HS-27A (cell line): Measurements from ENCODE around the gene SMIM45.
"Not testable (repeated sequence)": the region's sequence is repeated elsewhere in the genome, so short reads cannot be mapped to it uniquely, and the experiment has no call there.

Source experiments
- DNase-seq: peaks from one replicate; pipeline ENCODE4 v3.0.0-alpha.2; 2012; ENCODE audit warnings: low read depth, missing footprints

The SMIM45 gene

DNA sequence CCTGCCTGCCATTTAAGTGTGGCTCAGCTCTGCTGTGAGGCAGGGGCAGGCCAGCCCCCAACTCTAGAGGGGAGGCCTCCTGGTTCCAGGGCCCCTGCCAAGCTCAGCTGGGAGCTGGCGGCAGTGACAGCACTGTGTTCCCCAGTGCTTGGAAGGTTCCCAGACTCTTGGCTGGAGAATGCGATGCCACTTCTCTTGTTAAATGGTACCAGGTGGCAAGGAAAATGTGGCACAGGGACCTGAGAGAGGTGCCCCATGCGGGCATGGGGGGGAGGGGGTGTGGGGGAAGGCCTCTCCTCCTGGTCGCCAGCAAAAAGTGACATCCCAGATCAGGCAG is 17.0 kb upstream of the SMIM45 start:
- no peak for DNase-seq

GRCh38 chr22:41935509-41935908 is 16.4 kb upstream of the SMIM45 start:
- DNase-seq: no peak

GRCh38 chr22:41936894-41937169 is 15.1 kb upstream of the SMIM45 start:
- DNase-seq: no peak

DNA sequence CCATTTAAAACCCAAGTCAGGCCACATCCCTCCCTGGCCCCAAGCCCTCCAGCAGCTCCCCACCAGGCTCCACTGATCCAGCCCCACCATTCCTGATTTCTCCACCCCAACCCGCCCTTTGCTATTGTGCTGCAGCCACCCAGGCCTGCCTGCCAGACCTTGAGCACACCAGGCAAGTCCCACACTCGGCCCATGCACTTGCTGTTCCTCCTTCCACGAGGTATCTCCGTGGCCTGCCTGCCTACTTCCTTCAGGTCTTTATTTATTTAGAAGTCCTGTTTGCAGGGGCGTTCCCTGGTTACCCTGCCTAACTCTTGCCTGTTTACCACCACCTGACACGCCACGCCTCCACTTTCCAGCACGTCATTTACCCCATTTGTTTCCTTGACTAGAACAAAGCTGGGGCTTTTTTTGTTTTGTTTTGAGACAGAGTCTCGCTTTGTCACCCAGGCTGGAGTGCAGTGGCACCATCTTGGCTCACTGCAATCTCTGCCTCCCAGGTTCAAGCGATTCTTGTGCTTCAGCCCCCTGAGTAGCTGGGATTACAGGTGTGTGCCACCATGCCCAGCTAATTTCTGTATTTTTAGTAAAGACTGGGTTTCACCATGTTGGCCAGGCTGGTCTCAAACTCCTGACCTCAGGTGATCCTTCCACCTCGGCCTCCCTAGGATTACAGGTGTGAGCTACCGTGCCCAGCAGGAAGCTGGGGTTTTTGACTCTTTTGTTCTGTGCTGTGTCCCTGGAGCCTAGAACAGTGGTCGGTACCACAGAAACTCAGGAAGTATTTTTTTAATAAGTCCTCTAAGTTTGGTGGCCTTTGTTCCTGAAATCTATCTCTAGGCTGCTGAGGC is 11.7 kb upstream of the SMIM45 start:
- no peak for DNase-seq

- DNase-seq: no peak
Measured at GRCh38 chr22:41940832-41941765, 10.9 kb upstream of the SMIM45 start.

DNA sequence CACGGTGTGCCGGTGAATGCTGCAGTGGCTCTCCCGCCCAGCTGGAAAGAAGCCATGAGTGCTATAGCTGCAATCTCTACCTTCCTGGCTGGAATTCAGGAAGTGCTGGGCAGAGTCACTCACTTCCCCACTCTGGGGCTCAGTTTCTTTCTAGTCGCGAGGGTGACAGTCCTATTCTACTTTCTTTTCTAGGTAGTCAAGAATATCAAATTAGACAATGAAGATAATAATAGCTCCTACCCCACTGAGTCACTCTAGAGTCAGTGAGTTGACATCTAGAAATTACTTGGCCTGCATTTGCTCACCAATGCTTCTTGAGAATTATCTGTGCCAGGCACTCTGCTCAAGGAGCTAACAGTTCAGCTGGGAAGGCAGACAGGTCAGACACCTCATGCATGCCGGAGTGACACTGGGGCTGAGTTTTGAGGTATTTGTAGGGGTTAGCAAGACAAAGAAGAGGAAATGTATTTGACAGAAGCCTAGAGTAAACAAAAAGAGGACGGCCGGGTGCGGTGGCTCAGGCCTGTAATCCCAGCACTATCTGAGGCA is 8.2 kb upstream of the SMIM45 start:
- no peak for DNase-seq

DNA sequence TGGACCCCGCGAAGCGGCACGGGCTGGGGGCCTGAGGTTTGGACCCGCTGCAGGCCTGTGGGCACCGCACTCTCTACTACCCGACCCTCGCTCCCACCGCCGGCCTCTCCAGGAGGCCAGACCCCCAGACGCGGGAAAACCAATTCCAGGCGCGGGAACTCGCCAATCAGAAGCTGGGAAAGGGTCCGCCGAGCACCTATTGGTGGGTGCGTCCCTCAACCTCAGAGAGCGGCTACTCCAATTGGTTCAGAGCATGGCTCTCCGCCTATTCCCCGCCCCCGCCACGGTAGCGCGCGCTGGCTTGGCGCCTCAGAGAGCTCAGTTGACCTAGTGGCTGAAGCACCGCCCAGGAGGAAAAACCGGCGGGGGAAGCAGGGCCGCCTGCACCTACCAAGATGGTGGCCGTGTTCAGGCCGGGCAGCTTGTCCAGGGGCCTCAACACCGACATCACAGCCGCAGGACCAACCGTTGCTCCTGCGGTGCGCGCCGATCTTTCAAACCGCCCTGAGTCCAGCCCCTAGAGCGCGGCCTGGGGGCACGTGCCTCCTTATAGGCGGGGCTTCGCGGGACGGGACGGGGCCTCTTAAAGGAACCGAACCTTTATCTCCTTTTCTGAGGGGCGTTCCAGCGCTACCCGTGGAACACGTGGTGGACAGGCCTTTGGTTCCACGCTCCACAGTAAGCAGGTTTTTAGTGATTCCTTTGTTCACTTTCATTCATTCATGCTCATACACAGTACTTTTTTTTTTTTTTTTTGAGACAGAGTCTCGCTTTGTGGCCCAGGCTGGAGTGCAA is 5.1 kb upstream of the SMIM45 start, which contains the start of gene CENPM:
Gene CENPM (minus strand): TSS at position 524 of the 795 bp plus-strand sequence. CDS start 76 bp downstream, at position 448.
- peak; percentile 88 for DNase-seq

DNA sequence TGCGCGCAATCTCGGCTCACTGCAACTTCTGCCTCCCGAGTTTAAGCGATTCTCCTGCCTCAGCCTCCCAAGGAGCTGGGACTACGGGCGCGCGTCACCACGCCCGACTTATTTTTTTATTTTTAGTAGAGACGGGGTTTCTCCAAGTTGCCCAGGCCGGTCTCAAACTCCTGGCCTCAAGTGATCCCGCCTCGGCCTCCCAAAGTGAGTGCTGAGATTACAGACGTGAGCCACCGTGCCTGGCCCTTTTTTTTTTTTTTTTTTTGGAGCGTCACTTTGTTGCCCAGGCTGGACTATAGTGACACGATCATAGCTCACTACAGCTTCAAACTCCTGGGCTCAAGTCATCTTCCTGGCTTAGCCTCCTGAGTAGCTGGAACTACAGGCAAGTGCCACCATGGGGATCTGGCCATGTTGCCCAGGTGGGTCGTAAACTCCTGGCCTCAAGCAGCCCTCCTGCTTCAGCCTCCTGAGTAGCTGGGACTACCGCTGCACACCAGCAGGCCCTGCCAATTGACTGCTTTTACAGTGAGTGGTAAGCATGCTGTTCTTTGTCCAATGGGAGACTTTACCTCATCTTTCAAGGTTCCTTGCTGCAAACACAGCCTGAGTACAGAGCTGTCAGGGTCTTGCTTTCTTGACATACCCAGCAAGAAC is 4.4 kb upstream of the SMIM45 start:
- no peak for DNase-seq

DNA sequence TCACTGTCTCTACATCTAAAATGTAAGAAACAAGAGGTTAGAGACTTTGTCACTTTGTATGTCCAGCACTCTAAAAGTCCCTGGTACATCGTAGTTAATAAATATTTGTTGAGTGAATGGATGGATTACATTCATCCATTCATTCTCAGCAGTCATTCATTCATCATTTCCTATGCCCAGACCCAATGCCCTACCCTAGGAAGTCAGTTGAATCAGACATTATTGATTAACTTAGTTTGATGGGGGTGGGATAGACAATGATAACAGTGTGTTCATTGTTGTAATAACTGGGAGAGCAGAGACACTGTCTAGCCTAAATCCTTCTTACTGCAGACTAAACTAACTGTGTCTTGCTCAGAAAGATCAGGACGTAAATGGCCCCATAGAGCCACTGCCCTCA is 3.8 kb upstream of the SMIM45 start:
- no peak for DNase-seq

- DNase-seq: not testable (repeated sequence)
Measured at GRCh38 chr22:41948928-41949296, 3.0 kb upstream of the SMIM45 start.

- no peak for DNase-seq
Measured at GRCh38 chr22:41949297-41949965, 2.5 kb upstream of the SMIM45 start.

GRCh38 chr22:41952713-41953112 is 763 bp downstream of the SMIM45 start:
- DNase-seq: no peak

- DNase-seq: no peak
Measured at GRCh38 chr22:41957941-41958556, 6.1 kb downstream of the SMIM45 start.

DNA sequence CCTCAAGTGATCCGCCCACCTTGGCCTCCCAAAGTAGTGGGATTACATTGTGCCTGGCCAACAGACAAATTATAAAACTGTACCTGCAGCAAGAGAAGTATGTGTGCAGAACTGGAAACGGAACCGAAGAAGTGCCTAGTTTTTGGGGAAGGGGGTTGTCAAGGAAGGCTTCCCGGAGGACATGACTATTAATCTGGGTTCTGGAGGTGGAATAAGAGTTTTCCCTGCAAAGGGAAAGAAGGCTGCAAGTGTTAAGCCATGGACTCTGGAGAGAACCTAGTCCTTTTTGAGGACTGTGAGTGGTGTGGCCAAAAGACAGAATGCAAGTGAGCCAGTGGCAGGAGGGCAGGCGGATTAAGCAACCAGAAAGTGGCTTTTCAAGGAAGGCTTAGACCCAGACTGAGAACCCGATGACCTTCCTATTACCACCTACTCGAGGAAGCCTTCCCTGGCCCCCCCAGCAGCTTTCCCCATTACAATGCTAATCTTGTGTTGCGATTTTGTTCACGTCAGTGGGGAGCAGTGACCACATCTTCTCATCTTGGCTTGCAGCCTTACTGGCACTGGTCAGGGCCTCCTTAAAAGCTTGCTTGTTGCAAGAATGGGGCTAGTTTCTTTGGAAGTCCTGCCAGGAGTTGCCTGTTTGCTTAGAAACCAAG is 11.6 kb downstream of the SMIM45 start:
- DNase-seq: no peak

GRCh38 chr22:41964112-41964491 is 12.2 kb downstream of the SMIM45 start:
- no peak for DNase-seq

GRCh38 chr22:41966225-41966606 is 14.3 kb downstream of the SMIM45 start:
- DNase-seq: no peak

DNA sequence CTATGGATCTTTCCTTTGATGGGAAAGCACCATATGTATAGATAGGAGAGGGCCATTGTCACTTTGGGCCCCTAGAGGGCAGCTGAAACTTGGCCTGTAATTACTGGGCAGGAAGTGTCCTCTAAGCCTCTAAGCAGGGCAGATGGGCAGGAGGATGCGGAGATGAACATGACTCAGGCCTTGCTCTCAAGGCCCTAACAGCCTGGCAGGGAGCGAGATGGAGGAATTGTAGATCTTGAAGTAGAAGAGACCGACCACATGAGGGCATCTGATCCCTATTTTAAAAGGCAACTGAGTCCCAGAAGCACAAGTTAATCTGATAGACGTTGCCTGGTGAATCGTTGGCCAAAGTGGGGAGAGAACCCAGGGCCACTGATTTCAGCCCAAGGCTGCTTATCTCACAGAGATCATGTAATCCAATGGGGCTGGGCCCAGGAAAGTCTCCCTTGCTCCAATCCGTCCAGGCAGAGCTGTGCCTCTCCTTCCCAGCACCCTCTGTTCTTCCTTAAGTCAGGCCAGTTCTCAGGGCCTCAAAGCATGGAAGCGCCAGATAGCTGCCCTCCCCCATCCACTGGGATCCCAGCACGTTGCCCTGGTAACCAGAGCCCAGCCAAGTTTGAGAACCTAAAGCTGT is 14.8 kb downstream of the SMIM45 start:
- peak; percentile 39 for DNase-seq

GRCh38 chr22:41968601-41969000 is 16.7 kb downstream of the SMIM45 start:
- DNase-seq: no peak

DNA sequence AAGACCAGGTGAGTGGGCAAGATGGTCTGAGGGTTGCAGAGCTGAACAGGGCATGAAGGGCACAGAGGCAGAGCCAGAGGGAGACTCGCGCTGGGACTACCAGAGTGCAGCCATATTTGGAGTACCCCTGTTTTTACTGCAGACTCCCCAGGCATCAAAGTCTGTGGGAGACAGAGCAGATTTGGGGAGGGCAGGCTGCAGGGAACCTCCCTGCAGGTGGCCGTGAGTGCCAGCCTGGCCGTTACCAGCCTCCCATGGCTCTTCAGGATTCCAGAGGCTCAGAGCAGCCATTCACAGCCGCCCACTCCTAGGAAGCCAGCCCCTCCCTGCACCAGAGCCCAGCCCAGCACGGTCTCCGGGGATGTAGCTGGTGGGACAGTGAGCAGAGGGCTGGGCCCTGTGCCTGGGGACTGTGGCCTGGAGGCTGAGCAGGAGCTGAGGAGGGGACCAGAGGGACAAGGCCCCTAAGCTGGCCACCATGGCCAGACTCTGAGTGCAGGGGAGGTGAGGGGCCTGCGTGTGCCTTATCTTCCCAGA is 17.2 kb downstream of the SMIM45 start, which contains the start of gene SEPTIN3:
Gene SEPTIN3 (plus strand): TSS at position 334 of the 537 bp plus-strand sequence. CDS start 2,050 bp downstream, outside the sequence.
- no peak for DNase-seq
